B cell (primary cell): ENCODE measurements around the gene RAB3B.

ENCODE experiments used
- CTCF ChIP-seq: fragments of 200-600 bp; IDR thresholded peaks from one replicate; pipeline ENCODE4 v1.8.0; 2022; ENCODE audit warnings: antibody characterized with exemption, mild to moderate bottlenecking
- EZH2 ChIP-seq: IDR thresholded peaks from 2 replicates; pipeline ENCODE4 v1.6.1; 2012; ENCODE audit warnings: borderline replicate concordance, low read depth, mild to moderate bottlenecking, moderate library complexity, low read length; ENCODE audit not compliant: insufficient read depth, poor library complexity, severe bottlenecking

GRCh38 chr1:51950701-51951100 is 39.8 kb downstream of the RAB3B start:
- TF ChIP-seq CTCF = no peak
- no peak for TF ChIP-seq EZH2
